Myocyte (in vitro differentiated cells): Measurements from ENCODE around the gene AGRN. TPM values are rescaled to one million over a fixed set of nuclear protein-coding genes. Genes with fewer than 3 reads are reported as not detected.
"Not testable (repeated sequence)": the region's sequence is repeated elsewhere in the genome, so short reads cannot be mapped to it uniquely, and the experiment has no call there.

ENCODE experiments used
- DNase-seq: peaks from one replicate; pipeline ENCODE4 v3.0.0-alpha.2; 2012; ENCODE audit warnings: low read depth
- total RNA-seq: library from RNA; depleted of rRNA; stranded (reverse); fragments of >200 nt; gene quantifications from 2 replicates; pipeline ENCODE4 v1.2.3, GENCODE V29; 2014

Gene AGRN
- total RNA-seq, 1 donor from 2014 or later, result 108 TPM

GRCh38 chr1:1063945-1064831 is 44.3 kb downstream of the AGRN start:
- no peak for DNase-seq

GRCh38 chr1:1065265-1065939 is 45.5 kb downstream of the AGRN start:
- DNase-seq, result no peak

- DNase-seq, result not testable (repeated sequence)
These were observed 46.0 kb downstream of the AGRN start for GRCh38 chr1:1065940-1066304.

- no peak for DNase-seq
These were observed 46.7 kb downstream of the AGRN start for GRCh38 chr1:1066403-1067283.

- DNase-seq, result no peak
These were observed 47.5 kb downstream of the AGRN start for GRCh38 chr1:1067284-1067859.

GRCh38 chr1:1067860-1068516 is 48.1 kb downstream of the AGRN start:
- DNase-seq, result no peak

- DNase-seq, result no peak
These were observed 48.7 kb downstream of the AGRN start for GRCh38 chr1:1068517-1069055.

GRCh38 chr1:1069056-1069710 is 49.3 kb downstream of the AGRN start:
- DNase-seq, result no peak

- no peak for DNase-seq
These were observed 50.1 kb downstream of the AGRN start for GRCh38 chr1:1069711-1070676.

GRCh38 chr1:1071486-1072298 is 51.8 kb downstream of the AGRN start:
- no peak for DNase-seq

GRCh38 chr1:1072299-1072848 is 52.5 kb downstream of the AGRN start:
- no peak for DNase-seq

- DNase-seq, result no peak
These were observed 53.2 kb downstream of the AGRN start for GRCh38 chr1:1072849-1073742.

GRCh38 chr1:1073743-1074587 is 54.0 kb downstream of the AGRN start, which contains the start of gene RNF223:
Gene RNF223, minus strand, starts transcription at chr1:1074306. Its CDS starts 1,740 bp downstream, at chr1:1072566.
- peak; percentile 87 for DNase-seq

- DNase-seq, result no peak
These were observed 54.8 kb downstream of the AGRN start for GRCh38 chr1:1074631-1075147.
